K562 (cell line): Measurements from ENCODE around the gene ADCY1. TPM values are rescaled to one million over a fixed set of nuclear protein-coding genes. Genes with fewer than 3 reads are reported as not detected.

Experiments used
- CEBPG ChIP-seq, 3 experiments: fragments of 200-800 bp in 1 of 3; sonication (Bioruptor generic) in 1 of 3; sonication (generic) in 1 of 3; formaldehyde crosslinking in 1 of 3; IDR thresholded peaks in 2 of 3; conservative IDR thresholded peaks in 1 of 3; 2 replicates each; pipeline versions ENCODE4 v1.6.1 to v1.8.0; 2016 to 2022; ENCODE audit warnings: missing compliant biosample characterization in 2 of 3, missing genetic modification characterization in 2 of 3, mild to moderate bottlenecking in 1 of 3, missing genetic modification reagents in 1 of 3
- L3MBTL2 ChIP-seq: fragments of 450-650 bp; IDR thresholded peaks from 2 replicates; pipeline ENCODE4 v1.6.1; 2016; ENCODE audit warnings: mild to moderate bottlenecking, moderate library complexity
- ZZZ3 ChIP-seq: fragments of 450-650 bp; IDR thresholded peaks from 2 replicates; pipeline ENCODE4 v1.6.1; 2016; ENCODE audit warnings: antibody characterized with exemption, mild to moderate bottlenecking, moderate library complexity
- polyA plus RNA-seq, 8 experiments: library from polyadenylated mRNA; depleted of rRNA in 4 of 8; stranded (reverse) in 5 of 8; unstranded in 3 of 8; fragments of >200 nt; fragmentation: Nextera tagmentation in 2 of 8; fragmentation: Illumina TruSeq in 1 of 8; extraction: Ambion mirVana in 2 of 8; extraction: Trizol in 1 of 8; gene quantifications; 2 replicates each; pipeline versions ENCODE4 v1.2.1 to v1.2.3, GENCODE V29; 2011 to 2014; ENCODE audit warnings: inconsistent platforms in 1 of 8, missing spikeins in 1 of 8
- total RNA-seq, 7 experiments: library from RNA; depleted of rRNA in 6 of 7; stranded (reverse); fragments of >200 nt in 6 of 7; fragmentation: Illumina TruSeq in 2 of 7; extraction: Trizol in 2 of 7; gene quantifications; 2 replicates each; pipeline versions ENCODE4 v1.2.1 to v1.2.3, GENCODE V29; 2011 to 2021; ENCODE audit warnings: low replicate concordance in 1 of 7
- TF ChIP-seq, protein P1 (sequence below): sonication (generic); formaldehyde crosslinking; IDR thresholded peaks from 2 replicates; pipeline ENCODE4 v1.8.0; 2022; ENCODE audit warnings: mild to moderate bottlenecking, missing genetic modification reagents
- TF ChIP-seq, protein P2 (sequence below): sonication (generic); formaldehyde crosslinking; IDR thresholded peaks from 2 replicates; pipeline ENCODE4 v1.8.0; 2022; ENCODE audit warnings: mild to moderate bottlenecking, missing genetic modification reagents, borderline replicate concordance

The ADCY1 gene
- total and polyA plus RNA-seq, 9 of the 15 experiments (the other 6 are each of a cell fraction or from before 2014, with no cell fraction given), result under 0.01 to 0.18 (median 0.10) TPM; not detected in 4

DNA sequence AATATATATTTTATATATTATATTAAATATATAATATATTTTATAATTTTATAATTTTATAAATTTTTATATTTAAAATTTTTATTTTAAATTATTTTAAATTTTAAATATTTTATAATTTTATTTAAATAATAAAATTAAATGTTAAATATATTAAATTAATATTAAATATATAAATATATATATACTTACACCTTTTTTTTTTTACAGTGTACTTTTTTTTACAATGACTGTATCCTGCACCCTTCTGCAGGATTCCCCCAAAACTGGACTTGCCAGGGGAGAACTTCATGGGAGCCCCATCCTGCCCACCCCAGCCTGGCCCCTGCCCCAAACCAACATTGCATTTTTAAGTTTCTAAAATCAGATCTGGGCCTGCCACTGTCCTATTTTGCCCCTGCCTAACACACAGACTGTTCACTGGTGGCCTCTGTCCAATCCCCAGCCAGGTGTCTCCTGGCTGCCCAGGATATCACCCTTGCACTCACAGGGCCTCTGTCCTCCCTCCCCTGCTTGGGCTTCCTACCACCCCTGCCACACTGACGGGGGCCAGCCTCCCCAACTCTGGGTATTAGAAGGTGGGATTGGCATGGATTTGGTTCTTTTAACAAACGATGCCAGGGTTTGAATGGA, 138.0 kb downstream of the ADCY1 start (continued):
- TF ChIP-seq, protein P1, sequence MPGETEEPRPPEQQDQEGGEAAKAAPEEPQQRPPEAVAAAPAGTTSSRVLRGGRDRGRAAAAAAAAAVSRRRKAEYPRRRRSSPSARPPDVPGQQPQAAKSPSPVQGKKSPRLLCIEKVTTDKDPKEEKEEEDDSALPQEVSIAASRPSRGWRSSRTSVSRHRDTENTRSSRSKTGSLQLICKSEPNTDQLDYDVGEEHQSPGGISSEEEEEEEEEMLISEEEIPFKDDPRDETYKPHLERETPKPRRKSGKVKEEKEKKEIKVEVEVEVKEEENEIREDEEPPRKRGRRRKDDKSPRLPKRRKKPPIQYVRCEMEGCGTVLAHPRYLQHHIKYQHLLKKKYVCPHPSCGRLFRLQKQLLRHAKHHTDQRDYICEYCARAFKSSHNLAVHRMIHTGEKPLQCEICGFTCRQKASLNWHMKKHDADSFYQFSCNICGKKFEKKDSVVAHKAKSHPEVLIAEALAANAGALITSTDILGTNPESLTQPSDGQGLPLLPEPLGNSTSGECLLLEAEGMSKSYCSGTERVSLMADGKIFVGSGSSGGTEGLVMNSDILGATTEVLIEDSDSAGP, result no peak
- TF ChIP-seq, protein P2, sequence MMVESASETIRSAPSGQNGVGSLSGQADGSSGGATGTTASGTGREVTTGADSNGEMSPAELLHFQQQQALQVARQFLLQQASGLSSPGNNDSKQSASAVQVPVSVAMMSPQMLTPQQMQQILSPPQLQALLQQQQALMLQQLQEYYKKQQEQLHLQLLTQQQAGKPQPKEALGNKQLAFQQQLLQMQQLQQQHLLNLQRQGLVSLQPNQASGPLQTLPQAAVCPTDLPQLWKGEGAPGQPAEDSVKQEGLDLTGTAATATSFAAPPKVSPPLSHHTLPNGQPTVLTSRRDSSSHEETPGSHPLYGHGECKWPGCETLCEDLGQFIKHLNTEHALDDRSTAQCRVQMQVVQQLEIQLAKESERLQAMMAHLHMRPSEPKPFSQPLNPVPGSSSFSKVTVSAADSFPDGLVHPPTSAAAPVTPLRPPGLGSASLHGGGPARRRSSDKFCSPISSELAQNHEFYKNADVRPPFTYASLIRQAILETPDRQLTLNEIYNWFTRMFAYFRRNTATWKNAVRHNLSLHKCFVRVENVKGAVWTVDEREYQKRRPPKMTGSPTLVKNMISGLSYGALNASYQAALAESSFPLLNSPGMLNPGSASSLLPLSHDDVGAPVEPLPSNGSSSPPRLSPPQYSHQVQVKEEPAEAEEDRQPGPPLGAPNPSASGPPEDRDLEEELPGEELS, result no peak
- no peak for TF ChIP-seq CEBPG (CRISPR knock-in tag; IDR thresholded peaks at IDR 0.05)
- TF ChIP-seq CEBPG (tag; conservative IDR thresholded peaks at IDR 0.05 in 1 of 2, IDR thresholded peaks at IDR 0.05 in 1 of 2), result no peak
- no peak for TF ChIP-seq ZZZ3
- no peak for TF ChIP-seq L3MBTL2
